Fibroblast of villous mesenchyme (primary cell): ENCODE measurements around the gene KRT222. TPM values are rescaled to one million over a fixed set of nuclear protein-coding genes. Genes with fewer than 3 reads are reported as not detected.

Experiments used
- DNase-seq: peaks from one replicate; pipeline ENCODE4 v3.0.0-alpha.2; 2010; ENCODE audit warnings: low read depth
- H3K4me3 ChIP-seq: 2 replicates; pipeline ENCODE4 v1.5.1; 2011; ENCODE audit warnings: low read depth, mild to moderate bottlenecking, low read length
- total RNA-seq: library from RNA; depleted of rRNA; stranded (reverse); fragments of >200 nt; gene quantifications from 2 replicates; pipeline ENCODE4 v1.2.3, GENCODE V29; 2012
- TF ChIP-seq, protein P1 (sequence below): IDR thresholded peaks from 2 replicates; pipeline ENCODE4 v1.5.1; 2012; ENCODE audit warnings: low read depth, mild to moderate bottlenecking, low read length; ENCODE audit not compliant: insufficient read depth

The KRT222 gene
- total RNA-seq, 1 donor, result not detected

DNA sequence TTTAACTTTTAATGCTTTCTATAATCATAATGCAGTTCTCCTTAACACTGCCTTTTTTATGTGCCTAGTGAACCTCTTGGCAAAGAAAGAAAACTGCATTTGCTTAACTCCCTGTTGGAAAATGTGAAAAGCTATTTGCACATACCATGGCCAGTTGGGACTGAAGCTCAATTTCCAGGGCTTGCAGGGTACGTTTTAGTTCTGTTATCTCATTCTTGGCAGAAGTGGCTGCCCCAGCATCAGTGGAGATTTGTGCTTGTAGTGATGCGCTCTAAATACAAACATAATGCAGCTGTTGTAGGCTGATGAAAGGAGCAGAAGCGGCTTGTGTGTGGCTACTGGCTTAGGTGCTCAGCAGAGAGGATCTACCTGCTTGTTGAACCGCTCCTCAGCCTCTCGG is 34.9 kb upstream of the KRT222 start:
- DNase-seq, result no peak
- TF ChIP-seq, protein P1, sequence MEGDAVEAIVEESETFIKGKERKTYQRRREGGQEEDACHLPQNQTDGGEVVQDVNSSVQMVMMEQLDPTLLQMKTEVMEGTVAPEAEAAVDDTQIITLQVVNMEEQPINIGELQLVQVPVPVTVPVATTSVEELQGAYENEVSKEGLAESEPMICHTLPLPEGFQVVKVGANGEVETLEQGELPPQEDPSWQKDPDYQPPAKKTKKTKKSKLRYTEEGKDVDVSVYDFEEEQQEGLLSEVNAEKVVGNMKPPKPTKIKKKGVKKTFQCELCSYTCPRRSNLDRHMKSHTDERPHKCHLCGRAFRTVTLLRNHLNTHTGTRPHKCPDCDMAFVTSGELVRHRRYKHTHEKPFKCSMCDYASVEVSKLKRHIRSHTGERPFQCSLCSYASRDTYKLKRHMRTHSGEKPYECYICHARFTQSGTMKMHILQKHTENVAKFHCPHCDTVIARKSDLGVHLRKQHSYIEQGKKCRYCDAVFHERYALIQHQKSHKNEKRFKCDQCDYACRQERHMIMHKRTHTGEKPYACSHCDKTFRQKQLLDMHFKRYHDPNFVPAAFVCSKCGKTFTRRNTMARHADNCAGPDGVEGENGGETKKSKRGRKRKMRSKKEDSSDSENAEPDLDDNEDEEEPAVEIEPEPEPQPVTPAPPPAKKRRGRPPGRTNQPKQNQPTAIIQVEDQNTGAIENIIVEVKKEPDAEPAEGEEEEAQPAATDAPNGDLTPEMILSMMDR, result no peak
- H3K4me3 ChIP-seq, result no peak overlapping the region

DNA sequence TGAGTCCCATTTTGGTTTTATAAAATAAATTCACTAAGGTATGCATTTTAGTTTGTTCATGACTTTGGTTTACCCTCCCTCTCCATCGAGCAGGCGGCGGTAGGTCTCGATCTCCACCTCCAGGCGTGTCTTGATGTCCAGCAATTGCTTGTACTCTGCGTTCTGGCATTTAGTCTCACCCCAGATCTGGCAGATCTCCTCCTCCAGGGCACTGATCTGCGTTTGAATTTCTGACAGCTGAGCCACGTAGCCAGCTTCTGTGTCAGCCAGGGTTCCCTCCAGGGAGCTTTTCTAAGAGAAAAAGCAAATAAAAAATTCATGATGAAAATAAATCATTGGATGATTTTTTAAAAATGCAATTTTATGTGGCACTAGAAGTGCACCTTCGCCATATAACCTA is 34.4 kb upstream of the KRT222 start:
- DNase-seq, result no peak
- TF ChIP-seq, protein P1, result no peak
- no peak overlapping the region for H3K4me3 ChIP-seq

DNA sequence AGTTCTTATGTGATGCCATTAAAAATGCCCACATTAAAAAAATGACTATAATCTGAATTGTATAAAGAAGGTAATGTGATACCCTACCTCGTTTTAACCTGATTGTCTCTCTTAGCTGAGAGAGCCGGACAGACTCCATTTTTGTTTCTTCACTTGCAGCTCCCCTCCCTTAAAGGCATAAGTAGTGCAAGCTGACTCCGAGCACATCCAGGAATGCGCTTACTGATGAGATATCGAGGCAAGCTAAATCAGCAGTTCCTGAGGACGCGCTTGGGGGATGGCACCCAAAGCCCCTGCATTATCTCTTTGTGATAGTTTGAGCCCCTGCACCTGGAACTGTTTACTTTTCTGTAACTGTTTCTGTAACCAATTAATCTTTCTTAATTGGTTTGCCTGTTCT is 32.3 kb upstream of the KRT222 start:
- peak; percentile 7 for DNase-seq
- TF ChIP-seq, protein P1, result no peak
- no peak overlapping the region for H3K4me3 ChIP-seq

- TF ChIP-seq, protein P1, result no peak
- H3K4me3 ChIP-seq, result no peak overlapping the region
- DNase-seq, result peak; percentile 14
These were observed 31.7 kb upstream of the KRT222 start for GRCh38 chr17:40696651-40697072.

DNA sequence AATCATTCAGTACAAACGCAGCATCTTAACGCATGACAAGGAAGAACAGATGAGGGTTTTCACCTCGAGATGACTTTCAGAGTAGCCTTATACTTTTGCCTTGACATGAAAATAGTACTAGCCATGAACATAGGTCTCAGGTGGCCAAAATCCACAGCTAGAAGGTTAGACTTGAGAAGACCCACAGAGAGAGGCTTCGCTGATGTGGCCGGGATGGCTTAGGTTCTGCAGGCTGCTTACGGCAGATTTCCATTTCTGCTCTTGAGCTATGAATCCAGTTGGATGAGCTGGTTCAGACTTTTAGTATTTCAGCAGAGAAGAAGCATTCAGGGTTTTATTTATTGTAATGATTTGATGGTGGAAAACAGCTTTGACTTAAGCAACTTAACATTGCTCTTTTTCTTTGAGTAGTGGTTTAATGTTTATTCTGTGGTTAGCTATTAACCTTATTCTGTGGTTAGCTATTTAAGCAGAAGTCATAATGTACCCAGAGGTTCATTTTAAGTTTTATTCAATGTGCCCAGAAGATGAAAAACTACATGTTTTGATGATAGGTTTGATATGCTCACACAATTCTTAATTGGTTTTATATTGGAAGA is 31.0 kb upstream of the KRT222 start:
- TF ChIP-seq, protein P1, result no peak
- no peak for DNase-seq

DNA sequence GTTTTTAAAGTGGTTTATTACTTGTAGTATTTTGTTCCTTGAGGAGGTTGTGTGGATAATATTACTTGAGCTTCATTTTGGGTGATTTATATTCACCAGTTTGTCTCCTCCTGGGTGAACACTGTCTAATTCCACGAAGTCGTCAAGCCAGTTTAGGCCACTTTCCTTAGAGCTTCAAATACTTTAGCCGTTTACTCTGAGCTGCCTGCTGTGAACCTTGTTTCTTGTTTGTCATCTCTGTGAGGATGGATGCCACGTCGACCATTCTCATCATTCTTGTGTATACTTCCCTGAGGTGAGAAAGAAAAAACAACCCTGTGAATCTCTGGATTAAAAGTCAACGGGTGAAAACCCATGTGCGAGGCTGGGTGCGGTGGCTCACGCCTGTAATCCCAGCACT is 29.6 kb upstream of the KRT222 start:
- no peak for DNase-seq
- H3K4me3 ChIP-seq, result no peak overlapping the region
- TF ChIP-seq, protein P1, result no peak

More for the DNA sequence above, 31.0 kb upstream of the KRT222 start:
- no peak overlapping the region for H3K4me3 ChIP-seq

- DNase-seq, result no peak
- TF ChIP-seq, protein P1, result no peak
These were observed 22.1 kb upstream of the KRT222 start for GRCh38 chr17:40687106-40687505.

More at GRCh38 chr17:40687106-40687505, 22.1 kb upstream of the KRT222 start:
- no peak overlapping the region for H3K4me3 ChIP-seq
